Aorta (tissue), 5 donors: ENCODE data around the gene NAGPA. TPM values are rescaled to one million over a fixed set of nuclear protein-coding genes. Genes with fewer than 3 reads are reported as not detected.

ENCODE experiments used
- ATAC-seq: fragments of 200-7000 bp; cut with Tn5 transposase; one replicate; pipeline ENCODE4 v1.9.1; 2022; ENCODE audit warnings: moderate library complexity; ENCODE audit not compliant: low FRiP score
- DNase-seq, 2 donors: peaks; one replicate each; pipeline ENCODE4 v3.0.0-alpha.2; 2020
- H3K27ac ChIP-seq, 2 donors: one replicate each; pipeline ENCODE4 v1.5.1; 2013; ENCODE audit warnings: low read length in 2 of 2, mild to moderate bottlenecking in 2 of 2, moderate library complexity in 2 of 2, control low read depth in 1 of 2, inconsistent platforms in 1 of 2, low read depth in 1 of 2
- H3K27me3 ChIP-seq, 2 donors: one replicate each; pipeline ENCODE4 v1.6.1; 2013; ENCODE audit warnings: control low read depth in 1 of 2, low read length in 1 of 2, mild to moderate bottlenecking in 1 of 2, moderate library complexity in 1 of 2; ENCODE audit not compliant: insufficient read depth in 2 of 2, control insufficient read depth in 1 of 2
- H3K36me3 ChIP-seq, 2 donors: one replicate each; pipeline ENCODE4 v1.6.1; 2013; ENCODE audit warnings: control low read depth in 1 of 2, low read length in 1 of 2, mild to moderate bottlenecking in 1 of 2; ENCODE audit not compliant: insufficient read depth in 2 of 2, control insufficient read depth in 1 of 2
- H3K4me1 ChIP-seq, 2 donors: one replicate each; pipeline ENCODE4 v1.6.1; 2013; ENCODE audit warnings: low read length in 2 of 2, control low read depth in 1 of 2, mild to moderate bottlenecking in 1 of 2, moderate library complexity in 1 of 2; ENCODE audit not compliant: insufficient read depth in 2 of 2, control insufficient read depth in 1 of 2
- H3K4me3 ChIP-seq, 2 donors: one replicate each; pipeline ENCODE4 v1.5.1; 2013; ENCODE audit warnings: low read length in 2 of 2, control low read depth in 1 of 2, mild to moderate bottlenecking in 1 of 2
- H3K9me3 ChIP-seq: one replicate; pipeline ENCODE4 v1.6.1; 2013; ENCODE audit warnings: mild to moderate bottlenecking, low read length; ENCODE audit not compliant: control insufficient read depth
- WGBS, 2 donors: extraction: QIAGEN DNeasy Blood & Tissue Kit; methylation state at CpG; one replicate each; pipeline ENCODE4 v1.1.7; 2013; 5-methylcytosine and 5-hydroxymethylcytosine counted together
- intact Hi-C, 2 donors: fragments of 100-400 bp; cut with DNase I; formaldehyde crosslinking; loops; one replicate each; pipeline versions ENCODE4 v1.14.2 to v1.15.0; 2022
- polyA plus RNA-seq, 2 donors: library from polyadenylated mRNA; stranded (reverse); fragments of 200-250 nt; gene quantifications; one replicate each; pipeline ENCODE4 v1.2.3, GENCODE V29; 2013
- total RNA-seq, 2 donors: library from RNA; stranded (reverse); fragmentation: NEBNext Ultra II Directional; extraction: Animal tissue kit (Norgen Biotek cat#: 25700); gene quantifications; one replicate each; pipeline ENCODE4 v1.2.1, GENCODE V29; 2021
- donor health status: healthy with polysubstance abuse.
- donor health status: Bipolar disorder and iron deficiency.
- donor health status: DM: no; HTN: no; CAD: no.
- donor health status: DM: no; HTN: no; CAD: no.
- donor health status: DM: yes; HTN: yes; CAD: no.

NAGPA gene
- total and polyA plus RNA-seq, 4 donors, result 4.0 to 10.9 (median 7.6) TPM

DNA sequence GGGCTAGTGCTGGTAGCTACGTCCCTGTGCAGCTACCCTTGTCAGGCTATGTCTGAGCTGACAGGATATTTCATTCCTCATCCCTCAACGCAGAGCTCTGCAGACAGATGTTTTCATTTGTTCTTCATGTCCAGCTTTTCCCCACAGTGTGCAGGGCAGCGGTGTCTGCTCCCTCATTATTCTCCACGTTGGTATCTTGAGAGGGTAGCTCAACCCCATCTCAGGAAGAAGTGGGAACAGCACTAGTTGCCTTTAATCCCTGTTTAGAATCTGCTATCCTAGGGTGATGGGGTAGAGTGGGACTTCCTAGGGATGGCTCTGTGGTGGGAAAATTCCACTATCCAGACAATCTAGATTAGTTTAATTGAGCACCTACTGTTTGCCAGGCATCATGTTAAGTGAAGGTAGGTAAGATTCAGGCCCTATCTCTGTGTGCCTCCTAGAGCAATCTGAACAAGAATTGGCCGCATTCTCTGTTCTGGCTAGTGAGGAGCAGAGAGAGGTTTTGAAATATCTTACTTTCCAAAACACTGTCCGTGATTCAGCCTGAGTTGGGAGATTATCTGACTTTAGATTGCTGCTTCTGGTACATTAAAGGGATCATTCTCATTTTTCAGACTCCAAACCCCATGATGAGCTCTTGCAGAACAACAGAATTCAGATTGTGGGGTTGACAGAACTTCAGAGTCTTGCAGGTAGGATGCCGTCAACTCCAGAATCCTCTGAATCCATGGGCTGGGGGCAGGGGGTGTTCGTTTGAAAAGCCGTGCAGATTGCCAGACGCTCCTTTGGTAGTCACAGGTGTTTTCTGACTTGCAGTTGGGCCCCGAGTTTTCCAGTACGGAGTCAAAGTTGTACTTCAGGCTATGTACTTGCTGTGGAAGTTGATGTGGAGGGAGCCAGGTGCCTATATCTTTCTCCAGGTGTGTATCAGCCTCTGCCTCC is 38.9 kb upstream of the NAGPA start:
- ATAC-seq, result no peak
- H3K36me3 ChIP-seq, result peaks cover 0 to 3% of the 10 kb centered on the region in 2 donors
- WGBS, 2 donors, result 58% methylated on average over 12 of the region's 12 CpGs
- H3K9me3 ChIP-seq, result no peaks in the 10 kb centered on the region
- no peaks in the 10 kb centered on the region for H3K4me1 ChIP-seq
- H3K27ac ChIP-seq, result peak overlapping the region in 1 of 2 donors; percentile 52
- DNase-seq, result peak in 1 of 2 donors; percentile 53
- intact Hi-C loops, result no loop called here
- peak overlapping the region in 1 of 2 donors; percentile 64 for H3K4me3 ChIP-seq
- no peaks in the 10 kb centered on the region for H3K27me3 ChIP-seq

- H3K4me3 ChIP-seq, result peak within 1 kb of the TSS; percentile 56 to 64
- H3K36me3 ChIP-seq, result peaks cover 0 to 3% of the 10 kb centered on the region in 2 donors
- H3K27ac ChIP-seq, result peak within 1 kb of the TSS in 1 of 2 donors; percentile 52
- 0% methylated on average over 53 of the region's 53 CpGs for WGBS, 2 donors
- no peaks in the 10 kb centered on the region for H3K27me3 ChIP-seq
- no peaks in the 10 kb centered on the region for H3K4me1 ChIP-seq
- DNase-seq, result peak; percentile 93 to 98
- intact Hi-C loops, result no loop called here
- H3K9me3 ChIP-seq, result no peaks in the 10 kb centered on the region
- ATAC-seq, result peak; percentile 96
These were observed 38.1 kb upstream of the NAGPA start, which contains the start of gene ALG1 for GRCh38 chr16:5071681-5072333. Gene ALG1 (plus strand): TSS chr16:5071843. CDS start chr16:5071850, 7 bp downstream.

- Histone ChIP-seq H3K9me3 (no peaks in the 10 kb centered on the region), H3K27ac (no peak overlapping the region), H3K4me3 (peak overlapping the region in 1 of 2 donors; percentile 21), H3K27me3 (no peaks in the 10 kb centered on the region), H3K36me3 (peaks cover 0 to 2% of the 10 kb centered on the region in 2 donors), H3K4me1 (no peaks in the 10 kb centered on the region)
- 59 to 61% methylated on average over 7 of the region's 7 CpGs for WGBS, 2 donors
- intact Hi-C loops, result no loop called here
- ATAC-seq, result no peak
- peak in 1 of 2 donors; percentile 3 for DNase-seq
These were observed 37.6 kb upstream of the NAGPA start for GRCh38 chr16:5071341-5071680.

DNA sequence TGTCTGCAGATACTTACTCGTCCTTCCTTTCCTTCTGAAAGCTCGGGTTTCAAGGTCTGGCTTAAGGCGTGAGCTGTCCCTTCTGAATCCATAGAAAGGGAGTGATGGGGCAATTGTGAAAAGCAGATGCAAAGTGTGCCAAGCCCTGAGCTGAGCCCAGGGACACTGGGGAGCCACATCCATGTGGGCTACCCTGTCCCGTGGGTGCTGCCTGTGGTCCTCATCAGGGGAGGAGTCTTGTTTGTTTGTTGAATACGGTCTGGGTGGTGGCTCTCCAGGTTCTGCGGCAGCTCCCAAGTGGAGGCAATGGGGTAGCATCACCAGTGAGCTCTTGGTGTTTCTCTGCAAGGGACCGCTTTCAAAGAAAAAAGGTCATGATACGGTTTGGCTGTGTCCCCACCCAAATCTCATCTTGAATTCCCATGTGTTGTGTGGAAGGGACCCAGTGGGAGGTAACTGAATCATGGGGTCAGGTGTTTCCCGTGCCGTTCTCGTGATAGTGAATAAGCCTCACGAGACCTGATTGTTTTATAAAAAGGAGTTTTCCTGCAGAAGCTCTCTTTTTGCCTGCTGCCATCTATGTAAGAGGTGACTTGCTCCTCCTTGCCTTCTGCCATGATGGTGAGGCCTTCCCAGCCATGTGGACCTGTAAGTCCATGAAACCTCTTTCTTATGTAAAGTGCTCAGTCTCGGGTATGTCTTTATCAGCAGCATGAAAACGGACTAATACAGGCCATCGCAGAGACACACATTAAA is 36.9 kb upstream of the NAGPA start:
- no peak overlapping the region for H3K27ac ChIP-seq
- no peak for ATAC-seq

GRCh38 chr16:5069854-5070253 is 36.1 kb upstream of the NAGPA start:
- 91 to 92% methylated on average over 9 of the region's 9 CpGs for WGBS, 2 donors
- Histone ChIP-seq H3K9me3 (no peaks in the 10 kb centered on the region), H3K4me3 (no peak overlapping the region), H3K27me3 (no peaks in the 10 kb centered on the region), H3K36me3 (no peaks in the 10 kb centered on the region), H3K4me1 (no peaks in the 10 kb centered on the region), H3K27ac (no peak overlapping the region)
- no peak for ATAC-seq
- intact Hi-C loops, result no loop called here
- DNase-seq, result peak in 1 of 2 donors; percentile 22

More for the DNA sequence above, 36.9 kb upstream of the NAGPA start:
- 90 to 94% methylated on average over 15 of the region's 15 CpGs for WGBS, 2 donors
- Histone ChIP-seq H3K36me3 (peaks cover 0 to 2% of the 10 kb centered on the region in 2 donors), H3K9me3 (no peaks in the 10 kb centered on the region), H3K4me1 (no peaks in the 10 kb centered on the region), H3K27me3 (no peaks in the 10 kb centered on the region), H3K4me3 (no peak overlapping the region)
- DNase-seq, result peak in 1 of 2 donors; percentile 39
- intact Hi-C loops, result no loop called here

DNA sequence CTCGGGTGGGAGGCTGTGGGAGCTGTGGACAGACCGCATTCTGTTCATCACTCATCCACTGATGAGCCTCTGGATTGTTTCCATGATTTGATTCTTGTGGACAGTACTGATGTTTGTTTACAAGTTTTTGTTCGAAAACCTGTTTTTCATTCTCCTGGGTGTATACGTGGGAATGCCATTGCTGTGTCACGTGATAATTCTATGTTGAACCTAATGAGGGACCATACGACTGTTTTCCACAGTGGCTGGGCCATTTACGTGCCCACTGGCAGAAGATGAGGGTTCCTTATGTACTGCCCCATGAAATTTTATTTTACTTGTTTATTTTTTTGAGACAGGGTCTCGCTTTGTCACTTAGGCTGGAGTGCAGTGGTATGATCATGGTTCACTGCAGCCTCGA is 35.3 kb upstream of the NAGPA start:
- H3K4me1 ChIP-seq, result no peaks in the 10 kb centered on the region
- intact Hi-C loops, result no loop called here

DNA sequence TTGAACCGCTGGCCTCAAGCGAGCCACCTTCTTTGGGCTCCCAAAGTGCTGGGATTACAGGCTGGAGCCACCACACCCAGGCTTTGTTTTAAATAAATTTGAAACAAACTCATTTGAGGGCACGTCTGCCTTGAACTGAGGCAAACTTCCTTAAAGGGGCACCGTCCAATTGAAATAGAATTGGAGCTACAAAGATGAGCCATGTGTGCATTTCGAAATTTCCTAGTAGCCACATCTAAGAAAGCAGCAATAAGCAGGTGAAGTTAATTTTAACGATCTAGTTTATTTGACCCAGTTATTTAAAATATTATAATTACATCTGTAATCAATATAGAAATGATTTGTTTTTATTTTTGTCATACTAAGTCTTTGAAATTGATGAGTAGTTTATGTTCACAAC is 32.8 kb upstream of the NAGPA start:
- Histone ChIP-seq H3K9me3 (no peaks in the 10 kb centered on the region), H3K27me3 (no peaks in the 10 kb centered on the region), H3K27ac (no peak overlapping the region), H3K4me3 (no peak overlapping the region), H3K36me3 (no peaks in the 10 kb centered on the region), H3K4me1 (no peaks in the 10 kb centered on the region)
- intact Hi-C loops, result no loop called here
- ATAC-seq (no peak), DNase-seq (peak in 1 of 2 donors; percentile 25)
- WGBS, 2 donors, result 76 to 79% methylated on average over 6 of the region's 6 CpGs

More for the DNA sequence above, 35.3 kb upstream of the NAGPA start:
- H3K9me3 ChIP-seq, result no peaks in the 10 kb centered on the region
- no peaks in the 10 kb centered on the region for H3K27me3 ChIP-seq
- 80 to 83% methylated on average over 9 of the region's 9 CpGs for WGBS, 2 donors
- ATAC-seq, result no peak
- no peak overlapping the region for H3K4me3 ChIP-seq
- H3K36me3 ChIP-seq, result no peaks in the 10 kb centered on the region
- DNase-seq, result no peak
- H3K27ac ChIP-seq, result no peak overlapping the region

DNA sequence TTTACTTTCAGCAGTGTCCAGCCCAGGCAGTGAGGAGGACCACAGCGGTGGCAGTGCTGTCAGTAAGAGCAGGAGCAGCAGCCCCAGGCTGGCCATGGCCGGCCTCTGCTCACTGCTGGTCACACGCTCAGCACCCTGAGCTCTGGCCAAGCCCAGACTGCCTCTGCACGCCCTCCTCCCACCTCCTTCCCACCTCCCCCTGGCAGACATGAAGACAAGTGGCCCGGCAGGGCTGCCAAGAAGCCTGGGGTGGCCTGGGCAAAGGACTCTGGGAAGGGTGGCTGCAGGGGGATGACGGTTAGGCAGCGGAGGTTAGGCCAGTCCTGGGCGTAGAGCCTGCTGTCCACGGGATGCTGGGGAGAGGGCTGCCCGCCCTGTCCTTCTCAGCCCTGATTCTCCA is 32.1 kb upstream of the NAGPA start, which contains the start of gene C16orf89:
Gene C16orf89 (minus strand): TSS at position 144 of the 400 bp plus-strand sequence. CDS start 48 bp downstream, at position 96.
- Histone ChIP-seq H3K36me3 (no peaks in the 10 kb centered on the region), H3K4me3 (no peak within 1 kb of the TSS), H3K27ac (no peak within 1 kb of the TSS), H3K4me1 (no peaks in the 10 kb centered on the region), H3K27me3 (no peaks in the 10 kb centered on the region), H3K9me3 (no peaks in the 10 kb centered on the region)
- WGBS, 2 donors, result 21 to 26% methylated on average over 10 of the region's 10 CpGs
- intact Hi-C loops, result no loop called here
- peak; percentile 81 for ATAC-seq
- DNase-seq, result peak in 1 of 2 donors; percentile 73
